GM18909 (cell line): ENCODE measurements around the gene ARHGAP6.

Experiments
- ATAC-seq: cut with Tn5 transposase; IDR thresholded peaks from one replicate; pipeline ENCODE4 v1.9.1; 2021; ENCODE audit warnings: mild to moderate bottlenecking; ENCODE audit not compliant: unreplicated experiment, poor library complexity

Gene ARHGAP6

DNA sequence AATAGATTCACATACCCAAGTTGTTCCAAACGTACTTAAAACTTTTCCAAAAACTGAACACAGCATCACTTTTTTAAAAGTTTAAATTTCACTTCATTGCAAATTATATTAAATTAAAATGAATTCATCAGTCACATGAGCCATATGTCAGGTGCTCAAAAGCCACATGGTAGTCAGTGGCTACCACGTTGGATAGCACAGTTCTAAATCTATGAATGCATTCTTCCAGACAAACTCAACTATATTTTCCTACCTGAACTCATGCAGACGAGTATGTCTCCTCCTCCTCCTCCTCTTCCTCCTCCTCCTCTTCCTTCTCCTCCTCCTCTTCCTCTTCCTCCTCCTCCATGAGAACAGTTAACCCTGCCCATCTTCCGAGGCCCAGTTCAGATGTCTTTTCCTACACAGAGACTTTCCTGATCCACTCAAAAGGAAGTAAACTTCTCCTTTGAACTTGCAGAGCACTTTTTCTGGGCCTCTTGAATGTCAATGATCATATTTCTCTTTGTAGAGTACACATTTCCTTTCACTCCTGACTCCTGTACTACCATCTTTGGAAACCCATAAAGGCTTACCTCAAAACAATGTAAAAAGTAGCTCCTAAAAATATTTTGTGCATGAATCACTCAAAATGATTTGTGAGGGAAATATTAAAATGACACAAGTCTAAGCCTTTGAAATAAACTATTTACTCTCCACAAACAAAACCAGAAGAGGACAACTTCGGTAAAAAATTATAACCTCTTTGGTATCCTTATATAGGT, 199.9 kb downstream of the ARHGAP6 start:
- no peak for ATAC-seq

GRCh38 chrX:11464836-11465463, 200.8 kb downstream of the ARHGAP6 start:
- no peak for ATAC-seq

- ATAC-seq, result no peak
These were observed 201.3 kb downstream of the ARHGAP6 start for GRCh38 chrX:11464380-11464779.

GRCh38 chrX:11462648-11463047, 203.1 kb downstream of the ARHGAP6 start:
- no peak for ATAC-seq

- no peak for ATAC-seq
These were observed 203.6 kb downstream of the ARHGAP6 start for GRCh38 chrX:11462136-11462535.

DNA sequence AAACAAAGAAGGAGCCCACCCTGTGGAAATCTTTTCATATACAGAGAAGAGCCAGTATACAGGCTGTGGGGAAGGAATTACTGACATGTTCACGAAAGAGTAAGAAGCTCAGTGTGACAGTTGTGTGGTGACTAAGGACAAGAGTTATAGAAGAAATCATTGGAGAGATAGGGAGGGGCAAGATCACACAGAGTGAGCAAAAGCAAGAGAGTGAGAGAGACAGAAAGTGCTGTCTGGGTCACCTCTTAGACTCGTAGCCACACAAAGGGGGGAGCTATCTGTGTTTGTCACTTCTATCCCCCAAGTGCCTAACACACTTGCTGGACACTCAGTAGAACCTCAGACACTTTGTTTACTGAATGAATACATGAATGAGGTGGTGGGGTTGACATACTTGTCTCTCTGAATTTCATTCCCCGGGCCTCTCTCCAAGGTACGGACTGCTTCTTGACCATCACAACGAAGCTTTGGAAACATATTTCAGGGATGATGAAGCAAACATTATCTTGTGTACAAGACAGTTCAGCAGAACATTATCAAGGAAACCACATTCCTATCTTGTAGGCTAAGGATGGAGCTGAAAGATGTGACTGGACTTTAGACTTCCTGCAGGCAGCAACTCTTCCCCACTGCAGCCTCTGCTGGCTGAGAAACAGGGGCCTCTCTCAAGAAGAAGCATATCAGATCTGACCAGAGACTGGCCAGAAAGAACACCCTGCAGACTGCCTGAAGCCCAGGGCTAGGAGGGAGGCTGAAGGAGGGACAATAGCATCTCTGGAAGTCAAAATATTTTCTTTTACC, 204.3 kb downstream of the ARHGAP6 start:
- no peak for ATAC-seq

DNA sequence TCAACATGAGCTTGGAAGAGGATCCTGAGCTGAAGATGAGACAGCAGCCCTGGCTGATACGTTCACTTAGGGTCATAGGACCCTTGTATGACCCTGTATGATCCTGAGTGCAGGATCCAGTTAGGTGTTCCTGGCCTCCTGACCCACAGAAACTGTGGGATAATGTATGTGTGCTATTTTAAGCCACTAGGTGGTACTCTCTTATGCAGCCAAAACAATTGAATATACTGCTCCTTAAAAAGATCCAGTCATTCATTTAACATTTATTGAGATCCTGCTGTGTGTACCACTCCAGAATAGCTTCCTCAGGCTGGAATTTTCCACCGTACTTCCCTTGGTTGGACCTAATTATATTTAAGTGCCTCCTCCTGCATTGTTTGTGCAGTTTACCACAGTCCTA, 205.4 kb downstream of the ARHGAP6 start:
- no peak for ATAC-seq

DNA sequence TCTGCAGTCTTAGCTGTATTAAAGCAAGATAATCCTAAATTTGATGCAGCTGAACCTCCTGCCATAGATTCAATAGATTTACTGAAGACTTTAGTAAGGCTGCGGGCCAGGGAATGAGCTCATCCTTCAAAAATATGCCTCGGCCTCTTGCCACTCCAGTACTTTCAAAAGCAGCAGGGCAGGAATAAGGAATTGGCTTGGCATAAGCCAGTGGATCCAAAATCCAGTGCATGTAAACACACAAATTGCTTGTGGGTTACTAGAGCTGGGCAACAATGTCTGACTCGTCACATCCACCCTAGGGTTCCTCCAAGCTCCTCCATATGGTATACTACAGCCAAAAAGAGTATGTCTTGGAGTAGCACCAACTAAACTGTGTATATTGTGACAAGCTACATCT, 207.6 kb downstream of the ARHGAP6 start:
- ATAC-seq, result no peak

GRCh38 chrX:11451151-11451550, 214.6 kb downstream of the ARHGAP6 start:
- no peak for ATAC-seq

GRCh38 chrX:11450354-11450753, 215.4 kb downstream of the ARHGAP6 start:
- ATAC-seq, result no peak

- no peak for ATAC-seq
These were observed 216.1 kb downstream of the ARHGAP6 start for GRCh38 chrX:11449613-11450012.

- no peak for ATAC-seq
These were observed 218.3 kb downstream of the ARHGAP6 start for GRCh38 chrX:11447418-11447817.

DNA sequence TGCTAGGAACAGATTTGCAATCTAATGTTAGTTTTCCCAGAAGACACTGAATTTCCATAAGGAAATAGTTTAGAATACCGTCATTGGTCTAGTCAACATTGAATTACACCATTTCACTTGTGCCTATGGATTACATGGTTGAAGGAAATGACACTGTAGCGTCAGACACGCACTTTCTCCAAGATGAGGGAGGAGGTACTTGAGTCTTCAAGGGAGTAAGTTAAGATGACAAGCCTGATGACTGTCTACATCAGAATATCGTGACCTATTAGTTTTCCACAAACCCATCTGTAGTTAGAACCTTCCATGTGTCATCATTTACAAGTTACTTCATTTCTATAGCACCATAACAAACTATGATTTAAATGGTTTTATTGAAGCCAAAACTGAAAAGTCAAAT, 218.8 kb downstream of the ARHGAP6 start:
- no peak for ATAC-seq

DNA sequence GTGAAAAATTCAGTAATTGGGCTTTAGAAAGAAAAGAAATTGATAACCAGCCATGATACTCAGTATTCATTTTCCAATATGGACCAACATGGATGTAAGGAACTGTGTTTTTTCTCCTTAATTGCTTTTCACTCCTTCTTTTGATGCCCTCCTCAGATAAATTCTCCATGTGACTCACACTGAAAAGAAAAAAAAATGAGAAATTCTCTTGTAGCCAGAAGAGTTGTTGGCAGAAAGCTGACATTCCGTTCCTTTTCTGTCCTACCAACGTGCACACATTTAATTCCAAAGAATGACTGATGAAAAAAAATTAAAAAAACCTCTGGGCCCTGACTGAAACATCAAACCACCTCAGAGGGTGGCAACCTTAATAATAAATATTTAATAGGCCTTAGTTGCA, 219.4 kb downstream of the ARHGAP6 start:
- no peak for ATAC-seq

- no peak for ATAC-seq
These were observed 220.2 kb downstream of the ARHGAP6 start for GRCh38 chrX:11445540-11445939.

GRCh38 chrX:11444052-11444451, 221.7 kb downstream of the ARHGAP6 start:
- ATAC-seq, result no peak

- ATAC-seq, result no peak
These were observed 225.9 kb downstream of the ARHGAP6 start for GRCh38 chrX:11439846-11440245.

- ATAC-seq, result no peak
These were observed 227.0 kb downstream of the ARHGAP6 start for GRCh38 chrX:11438767-11439166.

DNA sequence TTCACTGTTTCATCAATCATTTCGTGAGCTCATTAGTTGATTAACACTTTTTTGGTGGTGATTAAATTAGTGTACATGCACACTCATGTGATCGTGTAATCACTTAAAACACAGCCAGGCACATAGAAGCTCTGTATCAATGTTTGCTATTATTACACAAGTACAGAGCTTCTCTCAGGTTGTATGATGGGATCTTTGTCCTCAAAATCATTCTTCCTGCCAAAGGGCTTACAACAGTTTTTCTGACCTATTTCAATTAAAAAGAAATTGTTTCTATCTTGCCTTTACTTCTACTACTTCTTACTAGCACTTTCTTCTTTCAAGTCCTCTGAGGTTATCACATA, 227.4 kb downstream of the ARHGAP6 start:
- ATAC-seq, result no peak

GRCh38 chrX:11437642-11438379, 227.9 kb downstream of the ARHGAP6 start:
- ATAC-seq, result no peak

DNA sequence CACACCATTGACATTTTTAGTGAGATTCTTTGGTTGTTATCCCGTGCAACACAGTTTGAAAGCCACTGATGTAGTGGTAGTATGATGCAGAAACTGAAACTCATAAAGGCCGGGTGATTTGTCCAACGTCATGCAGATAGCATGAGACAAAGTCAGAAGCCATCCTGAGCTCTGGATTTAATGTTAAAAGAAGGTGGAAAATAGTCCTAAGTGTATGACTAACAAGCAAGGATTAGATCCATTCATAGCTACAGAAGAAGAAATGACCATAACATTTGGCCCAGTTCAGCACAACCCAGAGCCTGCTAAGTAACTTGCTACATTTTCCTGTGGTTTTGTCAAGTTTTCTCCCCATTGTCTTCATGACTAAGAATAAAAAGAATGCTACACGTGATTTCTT, 230.2 kb downstream of the ARHGAP6 start:
- ATAC-seq, result no peak
